Tibial artery (tissue), 4 donors: Measurements from ENCODE around the gene TOMM40L.

Experiments used
- DNase-seq, 2 donors: peaks; one replicate each; pipeline ENCODE4 v3.0.0-alpha.2; 2019
- H3K27ac ChIP-seq, 2 donors: fragments of 200-600 bp; sonication (generic) in 1 of 2; 1 replicate in 1 of 2; 2 replicates in 1 of 2; pipeline ENCODE4 v1.5.1; 2018 to 2019; ENCODE audit warnings: mild to moderate bottlenecking in 1 of 2
- H3K27me3 ChIP-seq, 2 donors: fragments of 200-600 bp; sonication (generic) in 1 of 2; one replicate each; pipeline versions ENCODE4 v1.5.1 to v1.6.0; 2016 to 2019
- H3K36me3 ChIP-seq, 3 donors: fragments of 200-600 bp; sonication (generic) in 2 of 3; one replicate each; pipeline ENCODE4 v1.5.1; 2016 to 2019; ENCODE audit warnings: mild to moderate bottlenecking in 2 of 3
- H3K4me1 ChIP-seq, 4 donors: fragments of 200-600 bp; sonication (generic) in 2 of 4; 1 replicate in 3 of 4; 2 replicates in 1 of 4; pipeline ENCODE4 v1.5.1; 2016 to 2019
- H3K4me3 ChIP-seq, 2 donors: fragments of 200-600 bp; sonication (generic) in 1 of 2; 1 replicate in 1 of 2; 2 replicates in 1 of 2; pipeline ENCODE4 v1.5.1; 2018 to 2019; ENCODE audit warnings: mild to moderate bottlenecking in 2 of 2
- H3K9me3 ChIP-seq, 3 donors: fragments of 200-600 bp; sonication (generic) in 1 of 3; one replicate each; pipeline ENCODE4 v1.5.1; 2016 to 2019
- intact Hi-C: fragments of 100-400 bp; cut with DNase I; formaldehyde crosslinking; loops from one replicate; pipeline ENCODE4 v1.15.0; 2023; ENCODE audit warnings: low total_unique reads
- TF ChIP-seq, protein P1 (sequence below), 2 experiments: fragments of 200-600 bp in 1 of 2; fragments of 450-650 bp in 1 of 2; IDR thresholded peaks; one replicate each; pipeline ENCODE4 v1.5.1; 2017 to 2019; ENCODE audit warnings: antibody characterized with exemption in 2 of 2, mild to moderate bottlenecking in 1 of 2, moderate library complexity in 1 of 2

The TOMM40L gene

DNA sequence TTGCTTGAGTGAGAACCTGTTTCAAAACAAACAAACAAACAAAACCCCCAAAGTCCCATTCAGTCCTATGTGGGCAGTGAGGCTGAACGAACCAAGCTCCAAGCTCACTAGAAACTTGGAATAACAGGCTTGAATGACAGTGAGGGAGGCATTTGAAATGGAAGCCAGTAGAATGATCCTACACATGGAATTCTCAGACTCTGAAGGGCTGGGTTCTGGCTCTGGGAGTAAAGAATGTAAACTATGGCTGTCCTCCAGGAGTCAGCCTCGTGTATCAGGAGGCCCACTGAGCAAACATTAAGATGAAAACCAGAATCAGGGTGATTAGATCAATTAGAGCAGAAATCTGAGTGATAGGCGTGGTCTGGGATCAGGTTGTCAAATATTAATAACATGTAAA lies 47.5 kb downstream of the TOMM40L start:
- TF ChIP-seq, protein P1, sequence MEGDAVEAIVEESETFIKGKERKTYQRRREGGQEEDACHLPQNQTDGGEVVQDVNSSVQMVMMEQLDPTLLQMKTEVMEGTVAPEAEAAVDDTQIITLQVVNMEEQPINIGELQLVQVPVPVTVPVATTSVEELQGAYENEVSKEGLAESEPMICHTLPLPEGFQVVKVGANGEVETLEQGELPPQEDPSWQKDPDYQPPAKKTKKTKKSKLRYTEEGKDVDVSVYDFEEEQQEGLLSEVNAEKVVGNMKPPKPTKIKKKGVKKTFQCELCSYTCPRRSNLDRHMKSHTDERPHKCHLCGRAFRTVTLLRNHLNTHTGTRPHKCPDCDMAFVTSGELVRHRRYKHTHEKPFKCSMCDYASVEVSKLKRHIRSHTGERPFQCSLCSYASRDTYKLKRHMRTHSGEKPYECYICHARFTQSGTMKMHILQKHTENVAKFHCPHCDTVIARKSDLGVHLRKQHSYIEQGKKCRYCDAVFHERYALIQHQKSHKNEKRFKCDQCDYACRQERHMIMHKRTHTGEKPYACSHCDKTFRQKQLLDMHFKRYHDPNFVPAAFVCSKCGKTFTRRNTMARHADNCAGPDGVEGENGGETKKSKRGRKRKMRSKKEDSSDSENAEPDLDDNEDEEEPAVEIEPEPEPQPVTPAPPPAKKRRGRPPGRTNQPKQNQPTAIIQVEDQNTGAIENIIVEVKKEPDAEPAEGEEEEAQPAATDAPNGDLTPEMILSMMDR (IDR thresholded peaks at IDR 0.05) = no peak
- Histone ChIP-seq H3K9me3 (no peaks in the 10 kb centered on the region), H3K36me3 (no peaks in the 10 kb centered on the region), H3K4me1 (no peaks in the 10 kb centered on the region), H3K4me3 (no peak overlapping the region), H3K27ac (no peak overlapping the region), H3K27me3 (peaks cover 0 to 5% of the 10 kb centered on the region in 2 donors)
- intact Hi-C loops = no loop called here
- no peak for DNase-seq

DNA sequence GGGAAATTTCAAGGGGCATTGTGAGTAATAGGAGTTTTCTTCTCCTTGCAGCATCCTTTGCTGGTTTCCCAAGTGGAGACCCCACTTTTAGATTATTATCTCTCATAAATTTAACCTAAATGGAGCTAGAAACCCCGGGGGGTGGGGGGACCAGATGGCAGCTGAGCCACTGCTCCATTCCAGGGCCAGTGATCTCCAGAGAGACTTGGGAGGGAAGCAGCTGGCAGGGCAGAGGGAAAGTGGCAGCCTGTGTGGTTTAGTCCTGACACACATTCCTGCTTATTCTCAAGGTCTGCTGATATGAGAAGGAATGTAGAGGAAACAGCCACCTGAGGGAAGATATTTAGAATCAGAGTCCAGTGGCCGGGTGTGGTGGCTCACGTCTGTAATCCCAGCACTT lies 49.0 kb downstream of the TOMM40L start:
- H3K27me3 ChIP-seq = peaks cover 0 to 5% of the 10 kb centered on the region in 2 donors
- DNase-seq = no peak
- intact Hi-C loops = no loop called here
- H3K4me3 ChIP-seq = no peak overlapping the region
- TF ChIP-seq, protein P1 (IDR thresholded peaks at IDR 0.05) = no peak
- no peaks in the 10 kb centered on the region for H3K9me3 ChIP-seq
- no peak overlapping the region for H3K27ac ChIP-seq
- no peaks in the 10 kb centered on the region for H3K4me1 ChIP-seq
- H3K36me3 ChIP-seq = no peaks in the 10 kb centered on the region
